Panc1 (cell line): Measurements from ENCODE around the gene HCRT. TPM values are rescaled to one million over a fixed set of nuclear protein-coding genes. Genes with fewer than 3 reads are reported as not detected.
A peak's percentile ranks its signal among the peaks of the same experiment; 100 is the strongest.

Source experiments
- ATAC-seq: fragments of 200-7000 bp; cut with Tn5 transposase; 2 replicates; pipeline ENCODE4 v1.9.1; 2020; ENCODE audit warnings: mild to moderate bottlenecking, moderate library complexity
- BruUV-seq: library from RNA; stranded (reverse); fragments of 400-500 nt; replicated peaks from 2 replicates; lab custom pipeline; 2021; lab: Mats Ljungman, UMichigan
- CTCF ChIA-PET: fragments of 300-600 bp; sonication (Branson Sonifier 250); formaldehyde crosslinking; loops from one replicate; lab custom pipeline; 2022; ENCODE audit warnings: antibody characterized with exemption; lab: Charles Lee
- POLR2A ChIA-PET: fragments of 300-600 bp; sonication (Branson Sonifier 250); formaldehyde crosslinking; loops from one replicate; lab custom pipeline; 2022; ENCODE audit warnings: antibody characterized with exemption; lab: Charles Lee
- DNase-seq: peaks from one replicate; pipeline ENCODE4 v3.0.0-alpha.2; 2010; ENCODE audit warnings: low read depth, low spot score
- H3K27ac ChIP-seq: 2 replicates; pipeline ENCODE4 v1.5.1; 2011; ENCODE audit warnings: mild to moderate bottlenecking, low read length, inconsistent platforms
- H3K27me3 ChIP-seq: fragments of 200-500 bp; sonication (Bioruptor generic); 2 replicates; pipeline ENCODE4 v1.6.0; 2014; ENCODE audit warnings: low read length, inconsistent platforms; ENCODE audit not compliant: control insufficient read depth, insufficient read depth
- H3K36me3 ChIP-seq: fragments of 200-500 bp; sonication (Bioruptor generic); 2 replicates; pipeline ENCODE4 v1.5.1; 2014; ENCODE audit warnings: inconsistent platforms, mild to moderate bottlenecking, low read length, moderate library complexity; ENCODE audit not compliant: control insufficient read depth, insufficient read depth
- H3K4me1 ChIP-seq: 2 replicates; pipeline ENCODE4 v1.5.1; 2011; ENCODE audit warnings: inconsistent platforms, mild to moderate bottlenecking, low read length, moderate library complexity; ENCODE audit not compliant: control insufficient read depth, insufficient read depth
- H3K4me3 ChIP-seq, 2 experiments: 2 replicates each; pipeline ENCODE4 v1.5.1; 2011 to 2012; ENCODE audit warnings: low read depth in 2 of 2, low read length in 2 of 2, mild to moderate bottlenecking in 2 of 2, inconsistent platforms in 1 of 2, moderate library complexity in 1 of 2
- H3K9me3 ChIP-seq: fragments of 200-500 bp; sonication (Bioruptor generic); 2 replicates; pipeline ENCODE4 v1.5.1; 2014; ENCODE audit warnings: low read depth, mild to moderate bottlenecking, inconsistent platforms, low read length, moderate library complexity; ENCODE audit not compliant: control insufficient read depth, insufficient read depth
- CTCF ChIP-seq: fragments of 450-650 bp; IDR thresholded peaks from 2 replicates; pipeline ENCODE4 v1.5.1; 2017; ENCODE audit warnings: mild to moderate bottlenecking
- POLR2AphosphoS5 ChIP-seq: IDR thresholded peaks from 2 replicates; pipeline ENCODE4 v1.6.1; 2012; ENCODE audit warnings: mild to moderate bottlenecking, low read depth, low read length, moderate library complexity
- REST ChIP-seq, 2 experiments: IDR thresholded peaks; 2 replicates each; pipeline ENCODE4 v1.6.1; 2011 to 2012; ENCODE audit warnings: low read depth in 2 of 2, control low read depth in 1 of 2, low read length in 1 of 2, mild to moderate bottlenecking in 1 of 2, moderate library complexity in 1 of 2; ENCODE audit not compliant: insufficient read depth in 1 of 2
- SIN3A ChIP-seq: IDR thresholded peaks from 2 replicates; pipeline ENCODE4 v1.6.1; 2012; ENCODE audit warnings: low read depth, mild to moderate bottlenecking, low read length, moderate library complexity, borderline replicate concordance; ENCODE audit not compliant: insufficient read depth
- TCF7L2 ChIP-seq: IDR thresholded peaks from 2 replicates; pipeline ENCODE4 v1.6.1; 2011; ENCODE audit warnings: mild to moderate bottlenecking, low read depth, low read length, inconsistent platforms
- in situ Hi-C: cut with HindIII; loops from 2 replicates; pipeline ENCODE4 v1.10.0; 2016; ENCODE audit warnings: low sequenced_read_pairs, low pct_unique_long_range_greater_than_20kb
- intact Hi-C: fragments of 100-400 bp; cut with micrococcal nuclease; formaldehyde crosslinking; loops from one replicate; pipeline ENCODE4 v1.10.0; 2022; ENCODE audit not compliant: unreplicated experiment
- total RNA-seq: library from RNA; stranded (reverse); gene quantifications from one replicate; pipeline ENCODE4 v1.2.1, GENCODE V29; 2021; ENCODE audit not compliant: unreplicated experiment

HCRT gene
- total RNA-seq, 1 experiment from 2014 or later, result not detected

GRCh38 chr17:42200706-42201457, 15.6 kb upstream of the HCRT start:
- POLR2A ChIA-PET, result interaction anchor here (0.6 kb wide), 1 partner anchor 35 kb away, joined by 3 read pairs; no protein-coding TSS in a partner anchor
- in situ Hi-C loops, result no loop called here
- no peak for DNase-seq

GRCh38 chr17:42199416-42200011, 14.3 kb upstream of the HCRT start:
- POLR2A ChIA-PET, result no interaction called here
- H3K36me3 ChIP-seq, result 0 out of 2 replicates have a peak, but pooled peaks cover 4% of the 10 kb centered on the region
- no peak overlapping the region for H3K4me3 ChIP-seq
- BruUV-seq, result no TSS peak
- no peak for TF ChIP-seq POLR2AphosphoS5
- H3K4me1 ChIP-seq, result no peaks in the 10 kb centered on the region; the same call in 1 of the 2 replicates
- in situ Hi-C loops, result no loop called here
- no peak for ATAC-seq
- intact Hi-C loops, result no loop called here
- CTCF ChIA-PET, result no interaction called here
- H3K9me3 ChIP-seq, result no peaks in the 10 kb centered on the region
- H3K27ac ChIP-seq, result no peak overlapping the region
- DNase-seq, result no peak
- no peaks in the 10 kb centered on the region for H3K27me3 ChIP-seq

More at GRCh38 chr17:42200706-42201457, 15.6 kb upstream of the HCRT start:
- H3K27ac ChIP-seq, result no peak overlapping the region
- no peak for ATAC-seq
- TF ChIP-seq REST (IDR thresholded peaks at IDR 0.05; ENCODE audit: insufficient read depth in 1 of 2, low read depth in 2 of 2, low read length in 1 of 2), result no peak
- TF ChIP-seq SIN3A, result no peak
- no peak for TF ChIP-seq TCF7L2
- no peak for TF ChIP-seq POLR2AphosphoS5
- no peaks in the 10 kb centered on the region for H3K27me3 ChIP-seq
- BruUV-seq, result TSS peak; percentile 60
- CTCF ChIA-PET, result interaction anchor here (0.6 kb wide), 1 partner anchor 173 kb away, joined by 3 read pairs; no protein-coding TSS in a partner anchor
- no peaks in the 10 kb centered on the region; the same call in 1 of the 2 replicates for H3K4me1 ChIP-seq
- H3K9me3 ChIP-seq, result no peaks in the 10 kb centered on the region
- intact Hi-C loops, result no loop called here
- H3K4me3 ChIP-seq, result no peak overlapping the region
- H3K36me3 ChIP-seq, result 0 out of 2 replicates have a peak, but pooled peaks cover 4% of the 10 kb centered on the region

GRCh38 chr17:42198897-42199296, 13.6 kb upstream of the HCRT start:
- in situ Hi-C loops (no loop called here), intact Hi-C loops (no loop called here)
- ChIA-PET CTCF (interaction anchor here (1.5 kb wide), 1 partner anchor 23 kb away, joined by 4 read pairs; no protein-coding TSS in a partner anchor), POLR2A (interaction anchor here (0.7 kb wide), 1 partner anchor 71 kb away, joined by 3 read pairs; no protein-coding TSS in a partner anchor)
- BruUV-seq, result no TSS peak
- Histone ChIP-seq H3K27ac (no peak overlapping the region), H3K27me3 (no peaks in the 10 kb centered on the region), H3K9me3 (no peaks in the 10 kb centered on the region), H3K4me3 (no peak overlapping the region), H3K36me3 (no peaks in the 10 kb centered on the region), H3K4me1 (no peaks in the 10 kb centered on the region; the same call in 1 of the 2 replicates)
- ATAC-seq (no peak), DNase-seq (no peak)
- TF ChIP-seq CTCF, result no peak
- TF ChIP-seq REST (IDR thresholded peaks at IDR 0.05; ENCODE audit: insufficient read depth in 1 of 2, low read depth in 2 of 2, low read length in 1 of 2), result no peak
- no peak for TF ChIP-seq POLR2AphosphoS5
- TF ChIP-seq TCF7L2, result no peak
- no peak for TF ChIP-seq SIN3A
